NCI-H526 (cell line): Measurements from ENCODE around the gene CHI3L2.

Experiments
- DNase-seq, 2 experiments: peaks; one replicate each; lab custom pipeline; 2025; lab: John Stamatoyannopoulos, UW

CHI3L2 gene, protein sequence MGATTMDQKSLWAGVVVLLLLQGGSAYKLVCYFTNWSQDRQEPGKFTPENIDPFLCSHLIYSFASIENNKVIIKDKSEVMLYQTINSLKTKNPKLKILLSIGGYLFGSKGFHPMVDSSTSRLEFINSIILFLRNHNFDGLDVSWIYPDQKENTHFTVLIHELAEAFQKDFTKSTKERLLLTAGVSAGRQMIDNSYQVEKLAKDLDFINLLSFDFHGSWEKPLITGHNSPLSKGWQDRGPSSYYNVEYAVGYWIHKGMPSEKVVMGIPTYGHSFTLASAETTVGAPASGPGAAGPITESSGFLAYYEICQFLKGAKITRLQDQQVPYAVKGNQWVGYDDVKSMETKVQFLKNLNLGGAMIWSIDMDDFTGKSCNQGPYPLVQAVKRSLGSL

DNA sequence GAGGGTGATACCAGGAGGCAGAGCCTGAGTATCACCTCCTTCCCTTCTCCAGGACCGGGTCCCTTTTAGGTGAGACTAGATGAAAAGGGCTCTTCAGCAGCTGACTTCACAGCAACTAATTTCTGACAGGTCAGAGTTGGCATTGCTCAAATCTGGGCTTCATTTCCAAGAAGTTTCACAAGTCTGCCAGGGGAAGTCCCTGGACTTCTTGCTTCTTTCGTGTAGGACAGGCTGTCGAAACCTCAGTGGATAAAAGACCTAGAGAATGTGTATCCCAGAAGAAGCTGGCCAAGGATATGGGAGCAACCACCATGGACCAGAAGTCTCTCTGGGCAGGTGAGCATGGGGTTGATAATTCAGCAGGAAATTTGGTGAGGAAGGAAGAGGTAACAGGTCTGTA, at the start of gene CHI3L2:
TSS of gene CHI3L2 (plus strand) at position 280 of the 400 bp plus-strand sequence. CDS start at position 297, 17 bp downstream.
- no peak for DNase-seq

DNA sequence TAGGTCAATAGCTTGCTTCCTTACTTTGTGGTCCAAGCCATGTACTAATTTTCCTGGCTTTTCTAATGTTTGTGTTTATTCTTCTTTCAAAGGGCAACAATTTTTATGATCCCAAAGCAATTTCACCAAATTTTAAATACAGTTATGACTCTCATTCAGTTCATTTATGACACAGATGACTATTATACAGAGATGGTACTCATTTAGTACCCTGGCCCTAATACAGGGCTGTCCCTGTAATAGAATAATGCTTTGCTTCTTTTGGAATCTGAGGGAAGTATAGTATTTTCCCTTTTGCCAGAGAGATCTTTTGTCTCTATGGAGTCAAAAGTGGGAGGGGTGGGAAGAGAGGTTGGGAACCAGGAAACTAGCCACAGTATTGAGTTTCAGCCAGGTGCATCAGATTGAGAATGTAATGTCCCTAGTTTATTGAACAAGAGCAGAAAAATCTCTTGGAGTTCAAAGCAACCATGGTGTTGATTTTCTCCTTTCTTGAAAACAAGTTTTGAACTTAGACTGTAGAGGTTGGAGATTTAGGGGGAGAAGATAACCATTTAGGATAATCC, 47.5 kb upstream of the CHI3L2 start:
- peak in 1 of 2 experiments; percentile 26 for DNase-seq

DNA sequence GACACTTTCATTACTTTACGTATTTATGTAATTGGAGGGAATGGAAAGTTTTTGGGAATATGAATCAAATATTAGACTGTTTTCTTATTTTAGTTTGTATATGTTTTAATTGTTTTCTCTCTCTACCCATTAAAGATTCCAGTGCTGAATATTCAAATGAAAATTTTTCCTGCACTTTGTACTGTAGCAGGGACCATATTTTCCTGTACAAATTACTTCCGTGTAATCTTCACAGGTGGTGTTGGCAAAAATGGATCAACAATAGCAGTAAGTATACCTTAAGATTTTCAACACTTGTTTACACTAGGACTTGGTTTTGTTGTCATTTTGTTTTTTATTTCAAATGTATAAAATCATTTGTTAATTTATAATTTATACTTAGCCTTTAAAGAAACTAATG, 45.5 kb upstream of the CHI3L2 start:
- peak in 1 of 2 experiments; percentile 4 for DNase-seq

DNA sequence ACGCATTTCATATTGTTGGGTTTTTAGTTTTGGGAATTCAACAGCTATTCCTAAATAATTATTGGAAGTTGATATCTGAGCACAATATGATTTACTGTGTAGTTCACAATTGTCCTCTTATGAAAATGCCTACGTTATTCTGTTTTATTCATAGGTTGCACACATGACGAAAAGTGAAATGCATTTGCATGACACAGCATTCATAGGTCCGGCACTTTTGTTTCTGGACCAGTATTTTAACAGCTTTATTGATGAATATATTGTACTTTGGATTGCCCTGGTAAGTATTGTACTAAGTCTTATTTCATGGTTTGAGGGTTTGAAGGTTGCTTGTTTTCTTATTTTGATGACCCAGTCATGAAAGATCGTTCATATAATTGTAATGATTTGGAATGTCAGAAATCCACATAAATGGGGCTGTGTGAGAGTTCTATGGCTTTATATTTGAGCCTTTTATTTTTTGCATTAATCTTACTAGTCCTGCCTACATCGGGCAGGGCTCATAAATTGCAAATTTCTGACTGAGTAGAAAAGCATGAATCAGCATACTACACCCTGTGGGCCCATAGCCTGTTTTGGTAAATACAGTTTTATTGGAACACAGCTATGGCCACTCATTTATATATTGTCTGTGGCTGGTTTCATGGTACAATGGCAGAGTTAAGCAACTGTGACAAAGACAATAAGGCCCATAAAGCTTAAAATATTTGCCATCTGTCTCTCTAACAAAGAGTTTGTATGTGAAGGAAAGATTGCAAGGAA, 44.0 kb upstream of the CHI3L2 start:
- no peak for DNase-seq

DNA sequence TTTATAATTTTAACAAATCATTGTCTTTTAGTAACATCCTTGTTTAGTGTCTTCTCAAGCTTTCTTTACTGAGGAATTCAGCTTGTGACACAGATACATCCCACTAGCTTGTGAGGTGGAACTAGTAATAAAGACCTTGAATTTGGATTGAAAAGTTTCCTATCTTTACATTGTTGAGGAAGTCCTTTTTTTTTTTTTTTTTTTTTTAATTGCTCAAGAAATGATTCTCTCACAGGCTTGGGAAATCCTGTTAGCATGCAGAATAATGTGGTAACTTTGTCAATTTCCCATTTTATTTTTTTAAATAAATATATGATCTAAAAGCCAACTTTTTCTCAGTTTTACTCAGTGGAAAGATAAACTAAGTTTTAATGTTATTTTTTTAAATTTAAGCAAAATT, 42.9 kb upstream of the CHI3L2 start:
- no peak for DNase-seq

DNA sequence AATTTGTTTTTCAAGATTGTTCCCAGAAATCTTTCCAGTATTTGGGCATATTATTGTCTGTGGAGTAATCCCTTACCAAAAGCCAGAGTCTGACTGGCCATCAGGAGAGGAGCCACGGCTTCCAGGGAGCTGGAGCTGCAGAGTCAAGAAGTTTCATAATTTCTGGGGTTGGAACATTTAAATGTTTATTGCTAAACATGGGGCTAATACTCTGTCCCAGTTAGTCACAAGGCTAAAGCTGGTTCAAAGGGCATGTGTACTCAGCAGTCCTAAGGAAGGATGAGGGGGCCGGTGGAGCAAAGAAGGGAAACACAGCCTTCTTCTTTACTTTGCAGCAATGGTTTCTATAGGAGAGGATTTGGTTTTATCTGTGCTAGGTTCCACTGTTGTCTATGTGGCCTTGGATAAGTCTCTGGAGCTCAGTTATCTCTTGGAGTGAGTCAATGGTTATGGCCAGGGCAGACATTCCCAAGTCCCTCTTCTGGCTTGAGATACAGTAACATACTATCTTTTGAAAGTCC, 36.5 kb upstream of the CHI3L2 start:
- DNase-seq = no peak

DNA sequence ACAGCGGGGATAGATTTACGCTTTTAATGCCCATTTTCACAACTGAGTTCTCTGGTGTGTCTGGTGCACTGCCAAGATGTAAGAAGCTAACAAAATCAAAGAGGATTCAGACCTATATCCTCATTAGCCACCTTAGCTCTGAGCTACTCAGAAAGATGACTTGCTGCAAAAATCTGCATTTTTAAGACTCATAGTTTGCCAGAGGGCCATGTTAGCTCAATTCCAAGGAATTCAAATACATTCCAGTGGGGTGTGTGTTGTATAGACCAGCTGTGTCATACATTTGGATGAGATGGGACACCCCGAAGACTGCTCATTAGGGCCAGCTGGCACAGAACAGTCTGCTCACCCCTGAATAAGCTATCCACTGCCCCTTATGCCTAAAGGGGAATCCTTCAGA, 36.0 kb upstream of the CHI3L2 start:
- DNase-seq = no peak

DNA sequence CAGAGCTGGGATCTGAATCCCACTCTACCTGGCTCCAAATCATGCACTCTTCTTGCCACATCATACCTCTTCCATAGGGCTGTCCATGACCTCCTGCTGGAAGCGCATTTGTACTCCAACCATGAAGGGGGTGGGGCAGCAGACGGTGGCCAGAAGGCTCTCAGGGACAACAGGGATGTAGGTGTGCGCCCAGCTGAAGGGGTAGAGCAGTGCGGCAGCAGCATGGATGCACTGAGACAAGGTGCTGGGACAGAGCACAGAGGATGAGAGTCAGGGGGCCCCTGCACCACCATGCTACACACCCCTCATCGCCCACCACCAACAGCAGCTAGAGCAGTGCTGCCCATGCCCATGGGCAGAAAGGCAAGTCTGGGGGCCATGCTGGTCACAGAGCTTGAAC, 35.4 kb upstream of the CHI3L2 start:
- no peak for DNase-seq

DNA sequence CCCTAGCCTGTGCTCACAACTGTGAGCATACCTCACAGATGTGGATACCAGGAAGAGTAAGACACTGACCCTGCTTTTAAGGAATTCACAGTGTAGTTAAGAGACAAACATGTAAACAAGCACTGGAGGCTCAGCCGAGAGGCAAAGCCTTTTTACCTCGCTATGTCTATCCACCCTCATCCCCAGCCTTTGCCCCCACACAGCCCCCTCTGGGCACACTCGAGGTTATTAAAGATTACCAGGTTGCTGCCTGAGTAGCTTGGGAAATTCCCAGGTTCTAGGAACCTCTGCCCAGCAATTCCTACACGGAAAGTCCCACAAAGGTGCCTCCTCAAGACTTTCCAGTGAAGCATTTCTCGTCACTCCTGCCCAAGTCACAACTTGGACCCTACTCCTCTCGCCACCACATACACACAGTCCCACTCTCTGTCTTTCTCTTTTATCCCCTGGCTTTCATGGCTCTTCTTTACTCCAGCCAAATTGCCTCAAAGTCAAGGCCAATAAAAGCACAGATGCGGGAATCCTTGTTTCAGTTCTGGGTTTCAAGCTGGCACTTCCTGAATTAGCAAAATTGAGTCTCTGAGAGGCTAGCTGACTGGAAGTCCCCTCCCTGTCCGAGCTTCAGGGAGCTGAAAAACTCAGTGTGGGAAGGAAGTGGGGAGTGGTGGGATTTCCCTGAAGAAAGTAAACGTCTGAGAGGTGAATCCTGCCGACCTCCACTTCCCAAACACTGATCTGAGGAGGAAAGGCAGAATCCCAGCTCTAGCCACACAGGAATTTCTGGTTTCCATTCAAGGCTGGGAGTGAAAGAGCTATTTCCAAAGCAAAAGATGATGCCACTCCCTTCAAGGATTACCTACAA, 34.6 kb upstream of the CHI3L2 start:
- DNase-seq = no peak

DNA sequence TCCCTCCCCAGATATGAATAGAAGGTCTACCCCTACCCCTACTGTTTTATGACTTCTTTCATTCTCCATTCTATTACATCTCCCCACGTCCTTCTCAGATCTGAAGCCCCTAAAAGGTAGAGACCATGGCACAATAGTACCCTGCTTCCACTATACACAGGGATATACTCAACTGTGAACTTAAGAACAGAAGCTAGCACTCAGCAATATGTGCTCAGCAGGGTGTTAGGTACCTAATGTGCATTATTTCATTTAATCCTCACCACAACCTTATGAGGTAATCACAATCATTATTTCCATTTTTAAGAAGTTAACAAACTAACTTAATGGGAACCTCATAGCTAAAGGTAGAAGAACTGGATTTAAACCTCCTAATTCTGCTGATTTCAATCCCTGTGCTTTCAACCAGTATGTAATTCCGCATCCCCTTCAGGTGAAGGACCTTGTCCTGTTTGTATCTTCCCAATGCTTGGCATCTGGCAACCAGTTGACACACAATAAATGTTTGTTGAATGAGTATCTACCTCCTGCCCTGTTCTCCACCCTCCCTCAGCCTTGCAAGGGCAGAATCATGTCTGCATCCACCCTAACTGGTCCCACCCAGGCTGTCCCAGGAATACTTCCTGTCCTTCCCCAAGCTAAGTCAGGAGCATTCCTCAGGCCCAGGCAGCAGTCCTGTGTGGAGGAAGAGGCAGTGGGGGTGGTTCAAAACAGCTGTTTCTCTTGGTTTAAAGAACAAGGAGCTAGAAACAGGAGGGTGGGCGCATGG, 33.6 kb upstream of the CHI3L2 start:
- no peak for DNase-seq

DNA sequence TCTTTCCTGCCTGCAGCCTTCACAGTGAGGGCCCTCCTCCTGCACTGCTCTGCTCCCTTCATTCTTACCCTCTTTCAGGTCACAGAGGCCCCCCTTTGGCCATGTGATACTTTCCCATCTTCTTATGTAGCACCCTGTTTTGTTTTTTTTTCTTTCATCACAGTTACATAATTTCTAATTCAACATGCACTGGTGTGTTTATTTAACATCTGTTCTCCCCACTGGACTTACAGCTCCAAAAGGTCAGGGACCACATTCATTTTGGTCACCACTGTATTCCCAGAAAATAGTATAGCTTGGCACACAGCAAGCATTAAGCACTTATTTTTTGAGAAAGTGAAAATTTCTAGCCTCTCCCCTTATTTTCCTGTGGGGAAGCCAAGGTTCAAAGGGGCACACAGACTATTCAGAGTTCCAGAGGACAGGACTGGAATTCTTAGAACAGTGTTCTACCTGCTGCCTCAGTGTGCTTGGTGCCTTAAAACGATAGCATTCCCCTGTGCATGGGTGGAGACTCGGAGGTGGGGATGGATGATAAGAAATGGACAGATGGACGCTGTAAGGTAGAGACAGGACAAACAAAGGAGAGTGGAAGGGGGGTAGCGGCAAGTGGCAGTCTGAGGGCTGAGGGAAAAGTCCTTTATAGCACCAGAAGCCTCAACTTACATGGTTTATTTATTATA, 32.4 kb upstream of the CHI3L2 start:
- DNase-seq = no peak

DNA sequence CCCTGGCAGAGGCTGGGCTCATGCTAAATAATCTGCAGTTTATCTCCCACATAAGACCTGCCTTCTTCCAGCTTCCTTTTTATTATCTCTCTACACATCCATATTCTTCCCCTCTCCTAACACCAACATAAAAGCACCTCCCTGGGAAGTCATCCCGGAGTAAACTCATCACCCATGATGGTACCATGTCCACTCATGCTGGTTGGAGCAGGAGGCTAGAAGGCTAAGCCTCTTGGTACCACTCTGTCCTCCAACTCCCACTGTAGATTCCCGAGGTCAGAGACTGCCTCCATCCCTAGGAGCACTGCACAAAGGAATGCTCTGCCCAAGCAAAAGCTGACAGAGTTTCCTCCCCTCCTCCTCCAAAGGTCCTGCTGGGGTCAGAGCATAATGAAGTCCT, 31.3 kb upstream of the CHI3L2 start:
- DNase-seq = no peak

DNA sequence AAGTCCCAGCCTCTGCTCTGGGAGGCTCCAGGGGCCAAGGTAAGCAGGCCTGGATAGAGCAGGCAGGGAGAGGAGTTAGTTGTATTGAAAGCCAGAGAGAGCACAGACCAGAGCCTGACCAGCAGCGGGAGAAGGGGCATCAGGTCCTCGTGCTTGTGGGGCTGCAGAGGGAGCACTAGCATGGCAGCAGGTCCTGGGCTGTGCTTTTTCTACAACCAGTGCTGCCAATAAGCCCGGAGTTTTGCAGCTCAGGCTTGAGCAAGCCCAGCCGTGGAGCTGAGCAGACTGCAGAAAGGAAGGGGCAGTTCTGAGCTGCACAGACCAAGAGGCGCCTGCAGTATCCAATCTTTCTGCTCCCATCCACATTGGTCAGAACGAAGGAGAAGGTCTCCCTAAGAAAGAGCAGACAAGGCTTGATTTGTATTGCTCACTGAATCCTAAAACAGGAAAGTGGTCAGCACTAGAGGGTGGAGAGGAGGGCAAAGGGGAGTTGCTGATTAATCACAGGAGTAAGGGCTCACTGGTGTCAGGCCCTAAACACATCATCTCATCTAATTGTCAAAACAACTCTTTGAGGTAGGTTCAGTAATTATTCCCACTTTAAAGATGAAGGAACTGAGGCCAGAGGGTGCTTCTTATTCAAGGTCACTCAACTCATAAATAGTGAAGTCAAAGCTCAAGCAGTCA, 29.8 kb upstream of the CHI3L2 start:
- peak in 1 of 2 experiments; percentile 50 for DNase-seq

DNA sequence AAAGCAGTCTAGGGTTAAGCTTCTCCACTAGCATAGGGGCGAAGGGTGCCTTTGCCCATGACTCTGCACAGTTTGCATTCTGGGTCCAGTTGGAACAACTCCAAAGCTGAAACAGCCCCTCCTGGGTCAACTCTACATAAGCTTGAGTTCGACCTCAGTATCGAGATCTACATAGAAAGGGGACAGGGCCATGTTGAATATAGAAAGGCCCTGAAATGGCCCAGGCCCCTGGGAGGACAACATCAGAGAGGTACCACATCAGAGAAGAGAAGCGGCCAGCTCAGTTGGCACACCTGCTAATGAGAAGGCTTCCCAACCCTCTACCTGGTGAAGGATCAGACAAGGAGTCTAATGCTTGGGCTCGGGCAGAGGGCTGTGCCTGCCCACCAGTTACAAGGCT, 28.7 kb upstream of the CHI3L2 start:
- no peak for DNase-seq

DNA sequence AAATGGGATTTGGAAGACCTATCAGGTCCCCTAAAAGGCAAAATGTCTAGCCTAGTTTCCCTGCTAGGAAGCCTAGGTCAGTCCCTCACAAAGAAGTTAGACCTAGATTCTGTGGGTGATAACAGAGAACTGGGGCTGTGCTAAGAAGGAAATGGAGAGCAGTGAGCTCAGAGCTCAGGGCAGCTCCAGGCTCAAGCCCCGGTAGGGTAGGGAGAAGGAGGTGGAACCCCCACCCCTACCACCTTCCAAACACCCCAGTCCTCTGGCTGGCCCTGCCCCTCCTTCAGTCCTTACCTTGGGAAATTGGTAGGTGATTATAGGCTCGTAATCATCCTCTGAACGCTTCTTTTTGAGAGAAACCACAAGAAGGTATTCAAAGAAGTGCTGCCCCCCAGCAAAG, 28.2 kb upstream of the CHI3L2 start:
- no peak for DNase-seq

DNA sequence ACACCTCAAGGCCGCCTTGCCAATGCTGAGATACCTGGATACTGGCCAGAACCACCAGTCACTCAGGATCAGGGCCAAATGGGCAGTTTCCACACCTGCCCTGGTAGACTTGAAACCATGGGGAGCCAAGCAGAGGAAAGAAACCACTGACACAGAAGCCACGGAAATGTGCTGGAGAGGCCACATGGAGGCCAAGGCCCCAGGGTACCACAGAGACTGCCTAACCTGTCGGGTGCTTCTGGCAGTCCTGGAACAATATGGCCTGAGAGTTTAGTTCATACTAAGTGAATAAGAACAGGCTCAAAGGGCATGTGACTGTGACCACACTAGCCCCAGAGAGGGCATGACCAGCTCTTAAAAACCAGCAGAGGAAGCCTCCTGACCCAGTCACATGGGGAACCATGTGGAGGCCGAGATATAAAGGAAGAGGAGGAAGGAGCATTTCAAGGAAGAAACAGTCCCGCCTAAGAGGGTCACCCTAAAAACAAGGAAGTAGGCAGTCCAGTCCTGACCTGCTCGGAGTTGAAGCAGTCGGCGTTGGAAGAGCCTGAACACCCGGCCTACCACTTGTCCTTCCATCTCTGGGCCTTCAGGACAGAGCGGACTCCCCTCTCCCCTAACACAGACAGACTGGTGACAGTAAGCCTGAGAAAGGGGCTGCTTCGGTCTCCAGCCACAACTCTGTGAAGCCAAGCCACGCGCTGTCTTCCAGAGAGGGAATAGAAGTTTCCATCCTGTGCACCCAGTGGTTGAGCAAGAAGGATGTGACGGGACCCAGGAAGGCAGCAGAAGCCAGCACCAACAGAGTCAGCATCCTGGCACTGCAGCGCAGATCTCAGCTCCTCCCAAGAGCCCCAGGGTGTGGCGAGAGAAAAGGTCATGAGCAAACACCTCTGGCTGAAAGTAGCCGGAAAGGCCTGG, 27.4 kb upstream of the CHI3L2 start, which contains the start of gene DENND2D:
TSS of gene DENND2D (minus strand) at position 766 of the 921 bp plus-strand sequence. CDS start at position 579, 187 bp downstream.
- no peak for DNase-seq

DNA sequence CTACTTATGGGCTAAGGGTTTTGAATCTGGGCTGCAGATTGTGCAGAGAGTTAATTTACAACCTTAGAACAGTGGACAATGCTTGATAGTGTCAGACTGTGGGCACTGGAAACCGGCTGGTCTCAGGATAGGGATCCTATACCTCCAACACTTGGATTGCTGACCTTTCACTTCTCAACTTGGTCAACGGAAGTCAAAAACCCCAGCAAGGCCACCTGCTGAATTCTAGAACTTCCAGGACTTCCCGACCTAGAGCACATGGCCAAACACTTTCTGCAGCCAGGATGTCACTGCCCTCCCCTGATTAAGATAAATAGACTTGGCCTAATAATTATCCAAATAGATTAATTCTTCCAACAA, 26.7 kb upstream of the CHI3L2 start:
- DNase-seq = no peak

DNA sequence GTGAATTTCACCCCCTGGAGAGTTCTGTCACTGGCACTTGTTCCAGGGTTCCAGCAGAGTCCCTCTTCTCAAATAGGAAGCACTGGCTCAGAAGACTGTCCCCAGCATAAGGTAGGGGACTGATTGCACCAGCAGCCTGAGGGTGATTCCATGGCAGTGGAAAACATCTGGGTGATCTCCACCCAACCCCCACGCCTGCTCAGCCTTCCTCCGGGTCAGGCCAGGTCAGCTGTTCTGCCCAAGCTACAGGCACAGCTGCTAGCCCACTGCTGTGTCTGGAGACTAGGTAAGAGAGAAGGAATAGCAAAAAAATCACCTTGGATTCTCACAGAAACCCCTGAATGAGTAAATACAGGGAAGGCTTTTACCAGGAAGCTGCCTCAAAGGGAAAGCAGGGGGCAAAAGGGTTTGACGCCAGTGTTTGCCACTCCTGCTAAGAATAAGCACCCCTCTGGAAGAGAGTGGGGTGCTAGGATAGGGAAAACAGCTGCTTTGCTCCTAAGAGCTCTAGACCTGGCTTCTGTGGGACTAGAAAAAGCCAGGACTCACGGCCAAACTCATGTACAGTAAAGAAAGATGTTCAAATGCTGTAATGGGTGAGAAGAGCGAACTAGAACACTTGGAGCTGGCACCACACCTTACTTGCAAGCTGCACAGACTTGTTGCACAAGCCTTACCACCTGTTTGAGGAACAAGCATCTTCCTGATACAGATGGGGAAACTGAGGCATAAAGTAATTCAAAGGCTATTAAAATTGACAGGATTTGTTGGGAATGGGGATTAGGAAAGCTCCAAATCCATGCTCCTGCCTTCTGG, 26.0 kb upstream of the CHI3L2 start:
- no peak for DNase-seq
